Transverse colon (tissue), 4 donors: ENCODE data around the gene SLC5A9.
A peak's percentile ranks its signal among the peaks of the same experiment; 100 is the strongest.

ENCODE experiments used
- EP300 ChIP-seq: sonication (generic); formaldehyde crosslinking; IDR thresholded peaks from one replicate; pipeline ENCODE4 v1.6.1; 2017; ENCODE audit warnings: antibody characterized with exemption, low read depth
- POLR2A ChIP-seq: fragments of 450-650 bp; IDR thresholded peaks from one replicate; pipeline ENCODE4 v1.6.1; 2016; ENCODE audit warnings: antibody characterized with exemption, mild to moderate bottlenecking, moderate library complexity
- POLR2AphosphoS5 ChIP-seq, 3 donors: sonication (generic); formaldehyde crosslinking; IDR thresholded peaks; one replicate each; pipeline ENCODE4 v1.6.1; 2016; ENCODE audit warnings: antibody characterized with exemption in 3 of 3
- TF ChIP-seq, protein P1 (sequence below), 5 experiments: fragments of 200-600 bp in 3 of 5; fragments of 450-650 bp in 2 of 5; sonication (generic) in 3 of 5; IDR thresholded peaks; 1 replicate in 2 of 5; 2 replicates in 3 of 5; pipeline ENCODE4 v1.5.1; 2016 to 2017; ENCODE audit warnings: antibody characterized with exemption in 5 of 5, inconsistent platforms in 3 of 5, mild to moderate bottlenecking in 2 of 5, moderate library complexity in 1 of 5

DNA sequence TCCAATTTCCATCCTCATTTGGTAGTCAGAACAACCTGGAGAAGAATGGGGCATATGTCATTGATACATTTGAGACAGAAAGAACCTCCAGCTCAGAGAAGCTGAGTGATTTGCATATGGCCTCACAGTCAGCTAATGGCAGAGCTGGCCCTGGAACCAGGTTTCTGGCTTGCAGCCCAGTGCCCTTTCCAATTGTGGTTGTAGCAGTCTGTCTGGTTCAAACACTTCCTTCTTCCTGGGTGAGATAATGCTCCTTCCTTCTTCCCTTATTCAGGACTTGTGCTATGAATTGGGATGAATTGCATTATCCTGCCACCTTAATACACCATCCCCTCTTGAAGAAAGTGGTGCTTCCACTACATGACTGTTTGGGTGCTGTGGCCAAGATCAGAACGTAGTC lies 24.2 kb downstream of the SLC5A9 start:
- TF ChIP-seq, protein P1, sequence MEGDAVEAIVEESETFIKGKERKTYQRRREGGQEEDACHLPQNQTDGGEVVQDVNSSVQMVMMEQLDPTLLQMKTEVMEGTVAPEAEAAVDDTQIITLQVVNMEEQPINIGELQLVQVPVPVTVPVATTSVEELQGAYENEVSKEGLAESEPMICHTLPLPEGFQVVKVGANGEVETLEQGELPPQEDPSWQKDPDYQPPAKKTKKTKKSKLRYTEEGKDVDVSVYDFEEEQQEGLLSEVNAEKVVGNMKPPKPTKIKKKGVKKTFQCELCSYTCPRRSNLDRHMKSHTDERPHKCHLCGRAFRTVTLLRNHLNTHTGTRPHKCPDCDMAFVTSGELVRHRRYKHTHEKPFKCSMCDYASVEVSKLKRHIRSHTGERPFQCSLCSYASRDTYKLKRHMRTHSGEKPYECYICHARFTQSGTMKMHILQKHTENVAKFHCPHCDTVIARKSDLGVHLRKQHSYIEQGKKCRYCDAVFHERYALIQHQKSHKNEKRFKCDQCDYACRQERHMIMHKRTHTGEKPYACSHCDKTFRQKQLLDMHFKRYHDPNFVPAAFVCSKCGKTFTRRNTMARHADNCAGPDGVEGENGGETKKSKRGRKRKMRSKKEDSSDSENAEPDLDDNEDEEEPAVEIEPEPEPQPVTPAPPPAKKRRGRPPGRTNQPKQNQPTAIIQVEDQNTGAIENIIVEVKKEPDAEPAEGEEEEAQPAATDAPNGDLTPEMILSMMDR (IDR thresholded peaks at IDR 0.05) = no peak
- TF ChIP-seq POLR2A (no peak), POLR2AphosphoS5 (IDR thresholded peaks at IDR 0.05) (peak in 1 of 3 donors; percentile 8), EP300 (no peak)
